NCI-H748 treated with DMSO at 0.1 percent for 48 hours (cell line): Measurements from ENCODE around the gene SHF.
A peak's percentile ranks its signal among the peaks of the same experiment; 100 is the strongest.

Experiments used
- DNase-seq: peaks from one replicate; lab custom pipeline; 2025; lab: John Stamatoyannopoulos, UW

SHF gene

DNA sequence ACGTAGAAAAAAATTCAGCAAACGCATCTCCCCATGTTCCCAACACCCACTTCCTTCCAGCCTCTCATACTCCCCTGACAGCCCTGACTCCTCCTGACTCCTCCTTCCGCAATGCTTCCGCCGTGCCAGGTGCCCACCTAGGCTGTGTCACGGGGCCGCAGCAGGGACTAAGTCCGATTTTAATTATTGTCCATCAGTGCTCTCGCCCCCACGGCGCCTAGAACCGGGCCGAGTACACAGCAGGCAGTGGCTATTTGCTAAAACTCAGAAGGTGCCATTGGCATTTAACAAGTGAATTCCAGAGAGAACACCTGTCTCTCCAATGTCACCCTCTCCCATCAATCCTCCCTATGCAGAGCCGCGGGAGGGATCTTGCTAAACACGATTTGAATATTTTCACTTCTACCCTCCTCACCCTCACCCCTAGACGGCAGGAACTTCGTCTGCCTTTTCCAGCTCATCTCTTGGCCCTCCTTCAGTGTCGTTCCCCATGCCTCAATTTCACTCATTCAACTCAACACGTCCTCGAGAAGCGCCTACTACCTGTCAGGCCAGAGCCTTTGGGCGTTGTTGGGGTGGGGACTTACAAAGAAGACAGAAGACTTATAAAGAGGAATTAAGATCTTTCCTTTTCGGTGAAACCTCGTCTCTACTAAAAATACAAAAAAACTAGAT lies 11.5 kb upstream of the SHF start:
- peak; percentile 54 for DNase-seq

DNA sequence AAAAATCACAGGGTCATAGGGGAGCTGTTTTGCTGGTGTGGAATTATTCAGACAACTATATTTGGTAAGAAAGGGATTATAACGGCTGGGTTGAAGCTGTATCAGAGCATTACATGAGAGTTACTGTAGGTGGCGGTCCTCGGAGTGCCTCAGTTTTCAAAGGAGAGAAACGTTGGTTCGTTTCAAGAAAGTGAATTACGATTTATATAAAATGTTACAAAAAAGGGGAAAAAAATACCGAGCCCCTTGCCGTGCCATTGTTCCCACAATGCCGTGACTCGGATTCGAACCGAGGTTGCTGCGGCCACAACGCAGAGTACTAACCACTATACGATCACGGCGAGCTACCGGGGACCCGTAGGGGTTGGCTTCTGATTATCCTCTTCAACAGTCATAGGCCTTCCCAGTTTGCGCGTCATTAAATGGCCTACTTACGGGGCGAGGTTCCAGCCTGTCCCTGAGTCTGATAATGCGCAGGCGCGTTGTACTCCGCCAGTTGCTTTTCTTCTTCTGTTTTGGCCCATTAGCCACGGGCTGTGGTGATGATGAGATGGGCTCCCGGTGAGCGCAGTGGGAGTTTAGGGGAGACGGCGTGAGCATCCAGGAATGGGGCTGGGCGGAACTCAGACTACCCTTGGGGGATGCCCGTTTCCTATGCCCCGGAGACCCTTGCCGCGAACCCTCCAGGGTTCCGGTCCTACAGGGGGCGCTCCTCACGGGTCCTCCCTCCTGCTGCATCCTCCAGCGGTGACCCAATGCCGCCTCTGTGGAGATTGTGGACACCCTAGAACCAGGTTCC lies 10.8 kb upstream of the SHF start:
- DNase-seq, result peak; percentile 83

DNA sequence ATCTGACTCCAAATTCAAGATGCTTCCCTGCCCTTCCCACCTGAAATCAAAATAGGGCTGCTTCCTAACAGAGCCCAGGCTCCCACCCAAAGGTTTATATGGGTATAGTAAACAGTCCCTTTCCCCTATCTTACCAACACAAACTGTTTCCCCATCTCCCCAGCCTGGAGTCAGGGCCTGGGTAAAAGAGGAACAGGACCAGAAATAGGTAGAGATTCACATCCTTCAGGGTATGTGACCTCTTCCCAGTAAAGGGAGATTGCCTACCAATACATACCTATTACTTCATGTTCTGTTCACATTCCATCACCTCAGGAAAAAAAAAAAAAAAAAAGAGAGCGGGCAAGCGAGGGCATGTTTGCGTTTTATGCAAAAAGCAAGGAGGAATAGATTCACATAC lies 9.7 kb upstream of the SHF start:
- no peak for DNase-seq

DNA sequence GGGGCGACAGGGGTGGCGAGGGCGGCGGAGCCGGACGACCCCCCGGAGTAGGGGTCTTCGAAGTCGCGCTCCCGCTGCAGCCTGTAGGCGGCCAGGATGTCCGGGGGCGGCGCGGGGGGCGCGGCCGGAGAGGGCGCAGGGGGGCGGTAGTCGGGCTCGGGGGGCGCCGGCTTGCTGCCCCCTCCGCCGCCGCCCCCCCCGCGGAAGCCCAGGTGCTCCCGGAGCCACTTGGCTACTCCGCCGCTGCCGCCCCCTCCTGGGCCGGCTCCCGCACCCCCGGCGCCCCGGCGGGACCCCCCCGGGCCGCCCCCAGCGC lies 230 bp downstream of the SHF start:
- DNase-seq, result no peak

DNA sequence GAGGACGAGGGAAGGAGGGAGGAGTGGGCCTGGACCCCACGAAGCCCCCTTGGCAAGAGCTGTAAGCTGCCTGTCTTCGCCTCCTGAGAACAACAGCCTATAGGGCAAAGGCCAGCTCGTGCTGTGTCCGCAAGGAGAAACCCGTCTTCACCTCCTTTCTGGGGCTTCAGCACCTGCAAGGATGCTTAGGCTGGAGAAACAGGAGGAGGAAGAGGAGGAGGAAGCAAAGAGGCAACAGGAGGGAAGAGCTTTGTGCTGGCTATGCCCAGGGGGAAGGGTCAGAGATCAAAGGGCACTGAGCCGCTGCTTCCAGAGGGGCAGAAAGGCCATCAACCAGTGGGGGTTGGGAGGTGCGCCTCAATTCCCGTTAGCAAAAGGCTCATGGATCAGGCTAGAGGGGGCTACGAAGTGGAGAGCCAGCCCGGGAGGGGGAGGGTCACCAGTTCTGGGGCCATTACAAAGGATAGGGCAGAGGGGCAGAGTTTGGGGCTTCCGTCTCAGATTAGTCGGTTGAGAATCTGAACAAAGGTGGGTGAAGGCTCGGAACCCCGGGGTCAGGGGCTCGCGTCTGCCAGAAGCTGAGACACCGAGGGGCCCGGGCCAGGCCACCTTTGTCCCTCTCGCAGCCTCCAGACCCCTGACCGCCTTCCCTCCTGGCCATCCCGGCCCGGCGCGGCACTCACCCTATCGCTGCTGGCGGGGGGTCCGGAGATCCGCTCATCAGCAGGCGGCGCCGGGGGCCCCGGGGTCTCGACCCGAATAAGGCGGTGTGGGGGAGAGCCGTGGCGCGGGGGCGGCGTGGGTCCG lies 792 bp downstream of the SHF start:
- DNase-seq, result no peak

DNA sequence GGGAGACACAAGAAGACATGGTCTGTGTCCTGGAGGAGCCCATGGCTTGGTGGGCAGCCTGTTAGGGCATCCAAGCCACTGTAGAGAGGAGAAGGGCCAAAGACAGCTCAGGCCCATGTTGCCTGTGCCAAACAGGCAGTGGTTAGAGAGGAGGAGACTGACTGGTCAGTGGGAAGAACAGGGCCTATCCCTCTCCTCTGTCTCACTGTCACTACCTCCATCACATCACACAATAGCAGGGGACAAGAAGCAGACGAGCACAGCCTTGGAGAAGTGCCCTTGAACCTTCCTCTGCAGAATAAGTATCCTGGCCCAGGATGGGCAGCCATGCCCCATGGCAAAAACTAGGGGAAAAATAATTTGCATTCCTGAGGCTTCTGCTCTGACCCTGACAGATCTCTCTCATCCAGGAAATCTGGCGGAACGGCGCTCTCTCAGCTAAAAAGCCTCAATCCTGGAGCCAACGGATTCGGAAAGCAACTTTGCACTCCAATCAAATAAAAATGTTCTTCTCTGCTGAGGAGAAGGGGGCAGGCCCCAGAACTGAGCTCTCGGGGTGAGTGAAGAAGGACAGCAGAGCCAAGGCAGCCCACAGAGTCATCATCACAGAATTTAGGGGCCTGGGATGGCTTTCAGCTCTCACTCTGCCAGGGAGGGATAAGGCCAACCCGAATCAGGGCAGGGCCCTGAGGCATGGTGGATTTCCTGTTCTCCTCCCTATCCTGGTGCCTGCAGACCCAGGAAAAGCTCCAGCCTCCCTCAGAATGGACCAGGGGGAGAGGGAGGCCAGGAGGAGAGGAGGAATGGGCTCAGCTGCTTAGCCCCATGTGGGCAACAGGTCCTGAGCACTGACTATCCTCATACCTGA lies 1.6 kb downstream of the SHF start:
- no peak for DNase-seq

DNA sequence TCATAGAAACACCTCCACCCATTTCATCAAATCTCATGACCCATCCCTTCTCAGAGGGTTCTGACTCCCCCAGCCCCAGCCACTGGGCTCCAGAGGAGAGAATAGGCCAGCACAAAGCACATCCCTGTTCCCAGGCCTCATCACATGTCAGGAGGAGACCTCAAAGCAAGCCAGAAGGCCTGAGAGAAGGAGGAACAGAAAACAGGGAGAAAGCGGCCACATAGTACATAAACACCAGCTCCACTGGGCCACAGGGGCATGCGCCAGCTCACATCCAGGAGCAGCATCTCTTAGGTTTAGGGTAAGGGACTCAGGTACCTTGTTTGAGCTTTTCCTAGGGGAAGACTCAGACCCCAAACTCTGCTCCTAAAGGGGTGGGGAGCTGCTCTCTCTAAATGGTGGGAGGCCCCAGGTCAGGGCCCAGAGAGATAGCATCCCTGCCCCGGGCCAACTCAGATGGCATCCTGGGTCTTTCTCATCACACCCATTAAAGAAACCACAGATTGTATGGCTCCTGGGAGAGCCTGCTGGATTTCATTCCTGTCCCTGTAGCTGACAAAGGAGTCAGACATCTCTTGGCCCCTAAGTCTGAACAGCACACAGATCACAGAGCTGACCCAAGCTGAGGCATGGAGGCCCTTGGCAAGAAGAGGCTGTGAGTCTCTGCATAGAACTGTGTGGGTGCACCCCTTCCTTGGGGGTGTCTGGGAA lies 2.5 kb downstream of the SHF start:
- DNase-seq, result no peak

DNA sequence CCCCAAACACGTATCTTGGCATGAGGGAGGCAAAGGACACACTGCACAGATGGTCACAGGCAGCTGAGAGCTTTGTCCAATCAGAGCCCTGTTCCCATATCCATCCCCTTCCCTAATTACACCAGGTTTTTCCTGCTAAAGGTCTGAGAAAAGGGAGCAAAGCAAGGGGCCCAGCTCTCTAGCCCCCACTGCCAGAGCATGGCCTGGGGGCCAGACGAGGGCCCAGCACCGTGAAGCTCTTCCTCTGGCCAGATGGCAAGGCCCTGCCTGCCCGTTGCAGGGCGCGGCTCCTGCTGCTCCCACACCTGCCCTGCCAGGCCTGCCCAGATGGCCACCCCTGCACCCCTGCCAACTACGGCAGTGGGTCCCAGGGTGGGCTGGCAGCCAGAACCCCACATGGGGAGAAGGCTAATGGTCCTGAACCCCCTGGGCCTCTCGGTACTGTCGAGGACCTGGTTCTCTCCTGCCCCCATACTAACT lies 3.2 kb downstream of the SHF start:
- DNase-seq, result no peak

DNA sequence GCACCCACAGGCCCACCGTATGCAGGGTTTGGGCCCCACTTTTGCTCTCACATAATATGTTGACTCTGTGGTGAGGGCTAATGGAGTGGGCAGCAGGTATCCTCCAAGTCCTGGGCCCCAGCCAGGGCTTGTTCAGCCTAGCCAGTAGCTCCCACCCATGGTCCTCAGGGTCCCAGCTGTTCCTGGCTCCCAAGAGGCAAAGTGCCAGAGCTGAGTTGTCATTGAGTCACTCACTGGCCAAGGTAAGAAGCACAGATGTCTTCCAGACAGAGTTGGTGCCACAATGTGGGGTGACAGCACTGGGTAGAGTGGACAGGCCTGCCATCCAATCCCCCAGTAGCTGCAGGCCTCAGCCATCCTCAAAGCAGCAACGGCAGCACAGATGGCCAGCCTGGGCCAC lies 4.3 kb downstream of the SHF start:
- no peak for DNase-seq

DNA sequence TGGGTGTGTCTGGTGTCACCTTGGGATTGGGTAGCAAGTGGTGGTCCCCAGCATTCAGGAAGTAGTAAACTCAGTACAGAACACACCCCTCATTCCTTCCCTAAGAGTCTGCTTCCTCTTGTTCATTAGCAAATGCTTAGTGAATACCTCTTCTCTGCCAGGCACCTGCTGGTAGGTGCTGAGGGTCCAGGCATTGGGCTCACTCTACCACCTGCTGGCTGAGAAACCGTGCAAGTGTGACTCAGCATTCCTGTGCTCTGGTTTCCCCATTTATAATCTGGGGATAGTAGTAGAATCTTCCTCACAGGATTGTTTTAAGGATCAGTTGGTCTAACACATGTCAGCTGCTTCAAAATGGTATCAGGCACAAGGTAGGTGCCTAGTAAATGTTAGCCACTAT lies 4.8 kb downstream of the SHF start:
- no peak for DNase-seq

DNA sequence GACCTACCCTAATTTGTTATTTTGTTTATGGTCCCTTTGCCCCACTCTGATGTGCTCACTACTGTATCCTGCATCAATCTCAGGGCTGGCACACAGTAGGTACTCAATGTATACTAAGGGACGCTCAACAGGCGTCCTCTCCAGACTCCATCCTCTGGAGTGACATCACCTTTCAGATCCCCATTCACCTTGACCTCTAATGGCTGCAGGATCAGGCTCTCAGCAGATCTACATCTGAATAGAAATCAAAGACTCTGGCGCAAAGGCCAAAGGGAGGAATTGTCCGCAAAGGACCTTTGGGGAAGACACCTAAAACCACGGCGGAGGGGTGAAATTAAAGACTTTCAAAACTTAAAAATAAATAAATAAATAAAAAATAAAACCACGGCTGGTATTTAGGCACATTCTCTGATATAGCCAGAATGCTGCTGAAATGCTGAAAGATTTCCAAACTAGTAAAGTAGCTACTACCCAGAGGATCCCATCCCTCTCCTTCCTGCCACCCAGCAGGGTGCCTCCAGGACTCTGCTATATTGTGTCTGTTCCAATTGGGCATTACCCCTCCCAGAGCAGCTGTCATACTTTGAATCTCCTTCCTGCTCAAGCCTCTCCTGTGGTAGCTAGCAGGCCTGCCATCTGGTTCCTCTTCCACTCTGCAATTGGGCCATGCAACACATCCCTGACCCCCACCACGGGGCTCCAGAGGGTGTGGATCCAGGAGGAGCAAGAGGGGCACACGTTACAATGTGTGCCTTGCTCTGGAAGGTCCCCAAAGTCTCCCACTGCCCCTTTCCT lies 6.1 kb downstream of the SHF start:
- DNase-seq, result no peak

DNA sequence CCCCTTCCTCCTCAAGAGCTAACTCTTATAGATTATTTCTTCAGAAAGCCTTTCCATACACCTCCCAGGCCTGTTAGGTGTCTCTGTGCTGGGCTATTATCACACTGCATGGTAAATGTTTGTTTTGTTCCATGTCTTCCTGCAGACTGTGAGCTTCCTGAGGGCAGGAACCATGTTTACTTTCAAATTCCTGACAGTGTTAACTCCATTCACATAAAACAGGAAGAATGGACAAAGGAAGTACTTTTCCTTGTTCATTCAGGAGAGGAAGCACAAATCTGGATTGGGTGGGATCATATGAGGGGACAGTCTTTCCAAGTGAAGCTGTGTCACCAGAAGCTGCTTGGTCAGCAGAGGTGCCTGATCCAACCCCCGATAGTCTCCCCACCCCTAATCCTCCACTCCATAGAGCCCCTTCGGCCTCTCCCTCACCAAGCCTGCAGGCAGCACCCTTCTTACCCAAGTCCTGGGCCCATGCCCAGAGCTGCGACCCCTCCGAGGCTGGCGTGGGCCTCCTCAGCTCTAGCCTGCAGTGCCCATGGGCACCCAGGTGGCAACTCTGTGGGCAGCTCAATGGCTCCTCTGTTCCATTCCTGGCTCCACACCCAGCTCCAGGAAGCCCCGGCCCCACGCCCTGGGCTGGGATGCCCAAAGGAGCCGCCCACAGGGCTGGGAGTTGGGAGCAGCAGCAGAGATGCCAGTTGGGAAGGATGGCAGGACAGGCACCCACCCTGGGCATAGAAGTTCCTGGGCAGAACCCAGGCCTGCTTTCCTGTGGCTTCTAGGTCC lies 6.9 kb downstream of the SHF start:
- DNase-seq, result no peak

DNA sequence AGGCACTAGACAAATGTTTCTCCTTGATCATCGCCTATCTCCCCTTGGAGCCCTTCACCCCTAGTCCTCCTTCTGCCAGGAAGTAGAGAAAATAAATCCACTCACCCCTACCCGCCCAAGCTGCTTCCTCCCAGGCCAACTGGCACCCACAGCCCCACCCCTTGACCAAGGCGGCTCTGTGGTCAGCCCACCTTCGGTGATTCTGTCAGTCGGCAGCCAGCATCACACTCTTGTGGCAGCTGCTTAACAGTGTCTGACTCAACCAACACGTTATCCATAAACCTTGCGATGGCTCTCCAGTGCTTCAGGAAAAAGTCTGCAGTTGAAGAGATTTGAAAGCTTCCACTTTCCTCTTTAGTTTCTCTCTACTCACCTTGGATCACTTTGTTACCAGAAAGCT lies 7.6 kb downstream of the SHF start:
- no peak for DNase-seq

DNA sequence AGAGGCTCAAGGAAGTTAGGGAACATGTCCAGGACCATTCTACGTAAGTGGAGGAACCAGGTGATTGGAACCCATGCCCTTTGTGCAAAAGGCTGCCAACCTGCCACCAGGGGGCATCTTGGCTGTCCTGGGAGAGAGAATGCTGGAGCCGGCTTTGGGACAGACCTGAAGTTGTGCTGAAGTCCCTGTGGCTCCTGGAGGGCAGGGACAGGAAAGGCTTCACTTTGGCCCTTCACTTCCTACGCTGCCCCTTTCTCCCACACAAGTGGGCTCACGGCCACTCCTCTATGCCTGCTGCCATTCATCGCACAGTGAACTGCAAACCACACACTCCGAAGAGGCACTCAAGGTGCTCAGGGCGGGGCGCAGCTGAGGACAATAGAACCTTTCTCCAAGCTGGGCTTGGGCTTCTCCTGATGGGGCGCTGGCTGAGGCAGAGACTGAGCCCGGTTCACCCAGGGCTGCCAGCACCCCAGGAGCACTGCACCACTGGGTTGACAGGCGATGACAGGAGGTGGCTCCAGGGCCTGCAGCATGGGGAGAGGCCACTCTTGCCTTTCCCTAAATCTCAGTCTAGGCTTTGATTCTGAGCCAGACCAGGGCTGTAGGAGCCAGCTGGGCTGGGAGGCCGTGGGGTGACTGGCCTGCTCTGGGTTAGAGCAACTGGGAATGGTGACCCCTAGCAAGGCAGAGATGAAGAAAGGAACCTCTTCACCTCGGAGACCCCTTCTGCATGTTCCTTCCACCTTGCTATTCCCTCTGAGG lies 8.4 kb downstream of the SHF start:
- DNase-seq, result no peak

DNA sequence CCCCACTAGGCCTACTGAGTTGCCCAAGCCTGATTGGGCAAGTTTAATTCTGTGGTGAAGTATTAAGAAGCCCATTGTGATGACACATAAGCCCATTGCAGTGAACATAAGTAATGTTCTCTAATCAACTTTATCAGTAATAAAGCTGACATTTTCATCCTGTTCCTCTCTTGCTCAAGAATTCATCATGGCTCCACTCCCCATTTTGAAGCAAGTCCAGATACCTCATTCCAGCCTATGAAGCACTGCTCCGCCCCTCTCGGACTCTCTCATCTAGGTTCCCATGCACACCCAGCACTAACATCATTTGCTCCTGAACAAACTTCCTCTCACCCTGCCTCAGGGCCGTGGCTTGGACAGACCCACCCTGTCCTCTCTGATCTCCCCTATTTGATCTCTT lies 10.5 kb downstream of the SHF start:
- no peak for DNase-seq

DNA sequence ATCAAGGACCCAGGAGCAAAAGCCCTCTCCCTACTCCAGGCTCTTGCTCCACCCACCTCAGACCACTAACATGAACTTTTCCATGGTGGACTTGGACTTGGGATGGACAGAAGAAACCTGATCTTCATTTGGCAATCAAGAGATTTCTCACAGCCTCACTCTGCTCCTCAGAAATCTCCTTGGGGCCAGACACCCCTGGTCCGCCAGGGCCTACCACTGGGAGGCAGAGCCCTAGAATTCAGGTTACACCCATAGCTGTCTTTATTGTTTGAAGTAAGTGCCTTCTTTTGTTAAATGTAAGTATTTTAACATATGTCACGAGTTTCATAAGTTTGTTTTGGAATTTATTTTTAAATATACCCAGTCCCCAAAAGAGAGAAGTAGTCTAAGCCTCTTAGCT lies 13.2 kb downstream of the SHF start:
- no peak for DNase-seq

DNA sequence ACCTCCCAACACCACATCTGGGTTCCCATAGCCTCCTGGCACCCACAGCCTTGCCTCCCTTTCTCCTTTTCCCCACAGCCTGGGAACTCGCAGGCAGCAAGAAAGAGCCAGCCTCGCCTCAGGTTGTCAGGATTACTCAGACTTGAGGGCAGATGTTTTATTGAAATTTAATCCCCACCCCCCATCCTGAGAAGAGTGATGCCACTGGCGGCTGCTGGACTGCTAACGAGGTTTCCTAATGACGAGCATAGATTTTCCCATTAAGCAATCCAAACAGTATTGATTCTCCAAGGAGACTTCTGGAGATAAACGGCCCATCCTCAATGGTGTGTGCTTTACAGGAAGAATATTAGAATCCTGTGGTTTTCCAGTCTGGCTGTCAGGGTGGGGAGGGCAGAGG lies 13.7 kb downstream of the SHF start:
- no peak for DNase-seq

DNA sequence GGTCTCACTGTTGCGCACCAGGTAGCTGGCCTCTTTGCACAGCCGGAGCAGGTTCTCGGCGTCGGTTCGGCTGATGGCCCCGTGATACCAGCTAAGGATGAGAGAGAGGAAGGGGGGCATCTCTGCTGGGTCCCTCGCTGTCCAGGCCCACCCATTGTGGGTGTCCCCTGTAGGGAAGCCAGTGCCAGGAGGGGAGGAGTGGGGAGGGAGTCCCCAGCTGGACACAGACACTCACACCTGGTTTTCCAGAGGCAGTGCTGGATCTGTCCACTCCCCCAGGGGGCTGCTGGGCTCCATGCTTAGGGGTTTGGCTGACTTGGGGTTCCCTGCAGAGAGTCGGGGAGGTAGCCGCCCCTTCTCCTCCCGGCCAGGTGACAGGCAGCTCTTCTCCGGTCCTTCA lies 15.9 kb downstream of the SHF start:
- DNase-seq, result no peak
